Adrenal gland (tissue), 12 donors: ENCODE data around the gene SH2D4B. TPM values are rescaled to one million over a fixed set of nuclear protein-coding genes. Genes with fewer than 3 reads are reported as not detected.
A peak's percentile ranks its signal among the peaks of the same experiment; 100 is the strongest.

Experiments
- DNase-seq, 7 donors: peaks; one replicate each; pipeline ENCODE4 v3.0.0-alpha.2; 2019 to 2020
- H3K27ac ChIP-seq, 5 donors: fragments of 200-600 bp; sonication (generic) in 4 of 5; 1 replicate in 3 of 5; 2 replicates in 2 of 5; pipeline versions ENCODE4 v1.5.1 to v1.8.0; 2016 to 2020; ENCODE audit warnings: mild to moderate bottlenecking in 1 of 5
- H3K27me3 ChIP-seq: fragments of 200-600 bp; 2 replicates; pipeline ENCODE4 v1.8.0; 2021
- H3K36me3 ChIP-seq, 2 donors: fragments of 200-600 bp; replicated peaks in 1 of 2; 1 replicate in 1 of 2; 2 replicates in 1 of 2; pipeline versions ENCODE4 v1.5.1 to v1.8.0; 2018 to 2022
- H3K4me1 ChIP-seq, 2 donors: fragments of 200-600 bp; replicated peaks in 1 of 2; 1 replicate in 1 of 2; 2 replicates in 1 of 2; pipeline versions ENCODE4 v1.5.1 to v1.8.0; 2018 to 2021
- H3K4me3 ChIP-seq, 4 donors: fragments of 200-600 bp; sonication (generic) in 3 of 4; one replicate each; pipeline ENCODE4 v1.5.1; 2016 to 2018
- H3K9me3 ChIP-seq, 3 donors: fragments of 200-600 bp; sonication (generic) in 1 of 3; replicated peaks in 1 of 3; 1 replicate in 2 of 3; 2 replicates in 1 of 3; pipeline versions ENCODE4 v1.5.1 to v1.8.0; 2016 to 2021
- POLR2A ChIP-seq, 2 donors: fragments of 450-650 bp; IDR thresholded peaks; one replicate each; pipeline ENCODE4 v1.6.1; 2017; ENCODE audit warnings: antibody characterized with exemption in 2 of 2, mild to moderate bottlenecking in 2 of 2, moderate library complexity in 1 of 2
- WGBS, 4 donors: extraction: QIAGEN DNeasy Blood & Tissue Kit in 2 of 4; methylation state at CpG; one replicate each; pipeline versions ENCODE4 v1.1.5 to v1.1.7; 2013 to 2017; 5-methylcytosine and 5-hydroxymethylcytosine counted together
- intact Hi-C, 2 donors: fragments of 100-400 bp; cut with DNase I; formaldehyde crosslinking; loops; one replicate each; pipeline versions ENCODE4 v1.14.1 to v1.15.0; 2022 to 2023
- polyA plus RNA-seq, 3 donors: library from polyadenylated mRNA; stranded (reverse); fragments of 200-250 nt in 2 of 3; fragments of 350-450 nt in 1 of 3; fragmentation: Illumina TruSeq in 1 of 3; extraction: RNeasy Lipid Tissue Mini Kit (QIAGEN cat#74804) in 1 of 3; gene quantifications; one replicate each; pipeline ENCODE4 v1.2.3, GENCODE V29; 2013 to 2014
- total RNA-seq, 9 donors: library from RNA; depleted of rRNA in 4 of 9; stranded (reverse); fragments of >200 nt in 4 of 9; fragments of 120-200 nt in 1 of 9; fragmentation: NEBNext Ultra II Directional in 1 of 9; extraction: Animal tissue kit (Norgen Biotek cat#: 25700) in 1 of 9; gene quantifications; one replicate each; pipeline versions ENCODE4 v1.1.0 to v1.2.4, GENCODE V29; 2013 to 2023
- TF ChIP-seq, protein P1 (sequence below), 6 experiments: fragments of 450-650 bp in 4 of 6; fragments of 200-600 bp in 2 of 6; sonication (generic) in 1 of 6; IDR thresholded peaks; 1 replicate in 5 of 6; 2 replicates in 1 of 6; pipeline versions ENCODE4 v1.5.1 to v1.8.0; 2016 to 2021; ENCODE audit warnings: antibody characterized with exemption in 6 of 6, mild to moderate bottlenecking in 2 of 6, moderate library complexity in 1 of 6
- donor health status: healthy with polysubstance abuse.
- donor health status: Bipolar disorder and iron deficiency.
- donor health status: DM: yes; HTN: yes; CAD: no.
- donor health status: DM: no; HTN: no; CAD: no.
- donor health status: DM: no; HTN: no; CAD: no.
- donor health status: DM: yes; HTN: yes; CAD: no.

The SH2D4B gene
- total and polyA plus RNA-seq, 12 donors, result 0.06 to 0.35 (median 0.07) TPM; not detected in 9

DNA sequence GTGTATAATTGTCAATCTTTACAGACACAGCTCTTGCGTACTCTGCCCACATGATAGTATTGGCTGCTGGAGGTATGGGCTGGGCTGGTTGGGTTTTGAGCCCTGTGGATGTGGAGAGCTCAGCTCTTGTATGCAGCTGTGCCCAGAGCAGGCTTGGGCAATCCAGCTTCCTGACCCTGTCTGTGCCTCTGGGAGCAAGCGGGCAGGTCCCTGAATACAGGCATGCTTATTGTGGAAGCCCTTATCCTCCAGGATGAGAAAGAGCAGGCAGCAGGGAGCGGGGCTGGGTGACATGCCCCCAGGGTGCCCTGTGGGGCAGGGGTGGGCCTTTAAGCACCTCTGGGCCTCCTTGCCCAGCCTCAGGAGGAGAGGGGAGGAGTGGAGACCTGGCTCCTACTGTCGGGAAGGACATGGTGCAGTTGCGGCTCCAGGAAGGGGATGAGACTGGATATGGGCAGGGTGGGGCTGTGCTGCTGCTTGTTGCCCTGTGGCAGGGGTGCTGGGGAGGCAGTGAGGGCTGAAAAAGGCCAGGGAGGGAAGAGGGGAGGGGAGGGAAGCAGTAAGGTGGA lies 32.7 kb upstream of the SH2D4B start:
- Histone ChIP-seq H3K4me1 (peaks cover 12 to 79% of the 10 kb centered on the region in 2 donors), H3K27me3 (no peaks in the 10 kb centered on the region), H3K36me3 (peaks cover 0 to 6% of the 10 kb centered on the region in 2 donors), H3K4me3 (no peak overlapping the region), H3K27ac (peak overlapping the region in 3 of 5 donors; percentile 32 to 77 (median 47)), H3K9me3 (no peaks in the 10 kb centered on the region)
- DNase-seq, result no peak
- TF ChIP-seq, protein P1, sequence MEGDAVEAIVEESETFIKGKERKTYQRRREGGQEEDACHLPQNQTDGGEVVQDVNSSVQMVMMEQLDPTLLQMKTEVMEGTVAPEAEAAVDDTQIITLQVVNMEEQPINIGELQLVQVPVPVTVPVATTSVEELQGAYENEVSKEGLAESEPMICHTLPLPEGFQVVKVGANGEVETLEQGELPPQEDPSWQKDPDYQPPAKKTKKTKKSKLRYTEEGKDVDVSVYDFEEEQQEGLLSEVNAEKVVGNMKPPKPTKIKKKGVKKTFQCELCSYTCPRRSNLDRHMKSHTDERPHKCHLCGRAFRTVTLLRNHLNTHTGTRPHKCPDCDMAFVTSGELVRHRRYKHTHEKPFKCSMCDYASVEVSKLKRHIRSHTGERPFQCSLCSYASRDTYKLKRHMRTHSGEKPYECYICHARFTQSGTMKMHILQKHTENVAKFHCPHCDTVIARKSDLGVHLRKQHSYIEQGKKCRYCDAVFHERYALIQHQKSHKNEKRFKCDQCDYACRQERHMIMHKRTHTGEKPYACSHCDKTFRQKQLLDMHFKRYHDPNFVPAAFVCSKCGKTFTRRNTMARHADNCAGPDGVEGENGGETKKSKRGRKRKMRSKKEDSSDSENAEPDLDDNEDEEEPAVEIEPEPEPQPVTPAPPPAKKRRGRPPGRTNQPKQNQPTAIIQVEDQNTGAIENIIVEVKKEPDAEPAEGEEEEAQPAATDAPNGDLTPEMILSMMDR (IDR thresholded peaks at IDR 0.05), result no peak
- TF ChIP-seq POLR2A (IDR thresholded peaks at IDR 0.05), result no peak
- 74 to 84% (median 77%) methylated on average over 3 to 5 of the region's 5 CpGs for WGBS, 4 donors
- intact Hi-C loops, result loop anchor here (2.0 to 10.0 kb wide), 2 partner anchors 60 to 120 kb away; no protein-coding TSS in a partner anchor

DNA sequence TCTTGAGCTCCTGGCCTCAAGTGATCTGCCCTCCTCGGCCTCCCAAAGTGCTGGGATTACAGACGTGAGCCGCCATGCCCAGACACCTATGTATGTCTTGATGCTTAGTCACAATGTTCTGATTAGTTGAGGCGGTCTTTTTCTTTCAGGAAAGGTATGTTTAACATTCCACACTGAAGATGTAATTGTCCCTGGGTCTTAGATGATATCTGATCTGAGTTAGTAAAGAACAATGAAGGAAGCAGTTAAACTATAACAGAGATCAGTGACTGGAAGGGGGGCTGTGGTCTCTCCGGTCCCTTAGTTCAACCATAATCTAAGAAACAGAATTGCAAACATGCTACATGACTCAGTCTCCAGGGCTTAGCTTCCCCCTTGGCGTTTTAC lies 31.5 kb upstream of the SH2D4B start:
- TF ChIP-seq, protein P1 (IDR thresholded peaks at IDR 0.05), result no peak
- Histone ChIP-seq H3K9me3 (no peaks in the 10 kb centered on the region), H3K36me3 (peaks cover 0 to 12% of the 10 kb centered on the region in 2 donors), H3K4me3 (no peak overlapping the region), H3K27me3 (no peaks in the 10 kb centered on the region), H3K4me1 (peaks cover 4 to 71% of the 10 kb centered on the region in 2 donors), H3K27ac (peak overlapping the region in 1 of 5 donors; percentile 77)
- WGBS, 4 donors, result 78 to 84% (median 80%) methylated on average over 6 of the region's 6 CpGs
- no peak for DNase-seq
- intact Hi-C loops, result loop anchor here (10.0 kb wide), 1 partner anchor 121 kb away; no protein-coding TSS in a partner anchor

DNA sequence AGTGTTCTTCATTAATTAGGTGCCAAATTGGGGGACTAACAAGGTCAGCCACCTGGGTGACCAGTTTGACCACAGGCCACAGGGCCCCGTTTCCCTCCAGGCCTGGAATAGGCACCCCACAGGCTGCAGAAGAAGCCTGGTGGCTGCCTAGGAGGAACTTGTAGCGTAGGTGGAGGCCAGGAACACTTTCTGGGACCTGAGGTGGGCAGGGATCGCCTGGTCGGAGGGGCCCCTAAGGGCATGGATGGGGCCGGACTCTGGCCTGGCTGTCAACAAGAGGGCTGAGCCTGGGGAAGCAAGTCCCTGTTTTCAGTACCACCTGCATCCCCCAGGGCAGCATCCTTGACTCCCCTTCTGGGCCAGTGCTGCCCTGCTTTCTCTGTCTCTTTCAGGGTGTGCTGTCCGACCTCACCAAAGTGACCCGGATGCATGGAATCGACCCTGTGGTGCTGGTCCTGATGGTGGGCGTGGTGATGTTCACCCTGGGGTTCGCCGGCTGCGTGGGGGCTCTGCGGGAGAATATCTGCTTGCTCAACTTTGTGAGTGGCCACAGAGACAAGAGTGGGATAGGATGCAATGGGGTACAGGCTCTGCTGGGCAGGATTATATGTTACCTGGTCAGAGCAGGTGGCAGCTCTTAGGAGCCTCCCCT lies 30.7 kb upstream of the SH2D4B start:
- Histone ChIP-seq H3K36me3 (peaks cover 0 to 14% of the 10 kb centered on the region in 2 donors), H3K27me3 (no peaks in the 10 kb centered on the region), H3K9me3 (no peaks in the 10 kb centered on the region), H3K4me3 (no peak overlapping the region), H3K27ac (peak overlapping the region in 2 of 5 donors; percentile 31 to 67), H3K4me1 (peaks cover 0 to 63% of the 10 kb centered on the region in 2 donors)
- peak in 1 of 7 donors; percentile 37 for DNase-seq
- intact Hi-C loops, result loop anchor here (10.0 kb wide), 1 partner anchor 122 kb away; no protein-coding TSS in a partner anchor
- no peak for TF ChIP-seq POLR2A (IDR thresholded peaks at IDR 0.05)
- TF ChIP-seq, protein P1 (IDR thresholded peaks at IDR 0.05), result no peak
- WGBS, 4 donors, result 86 to 91% (median 88%) methylated on average over 7 to 13 of the region's 13 CpGs

DNA sequence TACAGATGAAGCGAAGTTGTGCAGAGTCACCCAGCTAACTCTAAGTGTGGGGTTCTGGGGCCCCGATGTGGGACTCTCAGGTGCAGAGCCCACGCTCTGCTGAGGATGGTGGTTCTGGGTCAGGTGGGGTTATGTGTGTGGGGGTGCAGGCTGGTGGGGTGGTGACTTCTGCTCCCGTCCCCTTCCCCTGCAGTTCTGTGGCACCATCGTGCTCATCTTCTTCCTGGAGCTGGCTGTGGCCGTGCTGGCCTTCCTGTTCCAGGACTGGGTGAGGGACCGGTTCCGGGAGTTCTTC lies 28.6 kb upstream of the SH2D4B start:
- peak overlapping the region in 2 of 5 donors; percentile 31 to 89 for H3K27ac ChIP-seq

More for the DNA sequence above, 28.6 kb upstream of the SH2D4B start:
- no peaks in the 10 kb centered on the region for H3K9me3 ChIP-seq
- H3K27me3 ChIP-seq, result no peaks in the 10 kb centered on the region
- WGBS, 4 donors, result 80 to 93% (median 87%) methylated on average over 8 of the region's 8 CpGs
- H3K4me3 ChIP-seq, result no peak overlapping the region
- TF ChIP-seq POLR2A (IDR thresholded peaks at IDR 0.05), result no peak
- TF ChIP-seq, protein P1 (IDR thresholded peaks at IDR 0.05), result no peak
- H3K4me1 ChIP-seq, result peaks cover 0 to 49% of the 10 kb centered on the region in 2 donors
- H3K36me3 ChIP-seq, result peaks cover 0 to 35% of the 10 kb centered on the region in 2 donors
- intact Hi-C loops, result loop anchor here (10.0 kb wide), 1 partner anchor 124 kb away; no protein-coding TSS in a partner anchor
- no peak for DNase-seq
